ENCODE data around the gene OR4N5.

Gene OR4N5

GRCh38 chr14:20112321-20112720 is 26.3 kb upstream of the OR4N5 start:
- H4K8ac ChIP-seq (ENCODE audit: low read depth, low read length) = no peak overlapping the region
- H3K4ac ChIP-seq (ENCODE audit: low read depth, low read length) = no peak overlapping the region
- H3K4me1 ChIP-seq (ENCODE audit: control insufficient read depth, low read depth, low read length) = no peaks in the 10 kb centered on the region
- H4K5ac ChIP-seq (ENCODE audit: low read length) = no peak overlapping the region
- no peak overlapping the region for H3K18ac ChIP-seq (ENCODE audit: low read length)
- no CpG with 5 or more reads among the region's 3 CpGs for WGBS (ENCODE audit: extremely low coverage, insufficient coverage, low lambda C conversion rate)
- H2BK15ac ChIP-seq (replicated peaks; ENCODE audit: low read depth) = no peak overlapping the region
- H3K23ac ChIP-seq (ENCODE audit: low read length) = no peak overlapping the region
- no peak overlapping the region for H3K4me2 ChIP-seq (ENCODE audit: low read length)
- H3K36me3 ChIP-seq (ENCODE audit: control insufficient read depth, insufficient read depth, low read length) = no peaks in the 10 kb centered on the region
- H3K27me3 ChIP-seq (ENCODE audit: insufficient read depth, low read length, poor library complexity) = no peaks in the 10 kb centered on the region
- H3K9ac ChIP-seq (ENCODE audit: low read length) = no peak overlapping the region
- no peaks in the 10 kb centered on the region for H3K79me1 ChIP-seq (ENCODE audit: low read length)
- no peak overlapping the region for H2AK5ac ChIP-seq (ENCODE audit: low read length)
- DNase-seq = no peak
- no peak overlapping the region for H3K56ac ChIP-seq (ENCODE audit: low read length)
- no peak overlapping the region for H3K27ac ChIP-seq (ENCODE audit: low read depth, low read length)
- H2BK120ac ChIP-seq (ENCODE audit: low read depth, low read length) = no peak overlapping the region
- H3K4me3 ChIP-seq (ENCODE audit: low read length) = no peak overlapping the region
- H2BK5ac ChIP-seq (ENCODE audit: low read length) = no peak overlapping the region
- no peaks in the 10 kb centered on the region for H3K79me2 ChIP-seq (ENCODE audit: control insufficient read depth, insufficient read depth, low read length)

GRCh38 chr14:20116748-20117147 is 21.9 kb upstream of the OR4N5 start:
- Histone ChIP-seq H2BK5ac (ENCODE audit: low read length) (no peak overlapping the region), H3K36me3 (ENCODE audit: control insufficient read depth, insufficient read depth, low read length) (no peaks in the 10 kb centered on the region), H2AK5ac (ENCODE audit: low read length) (no peak overlapping the region), H4K8ac (ENCODE audit: low read depth, low read length) (no peak overlapping the region), H3K4me1 (ENCODE audit: control insufficient read depth, low read depth, low read length) (no peaks in the 10 kb centered on the region), H3K27me3 (ENCODE audit: insufficient read depth, low read length, poor library complexity) (no peaks in the 10 kb centered on the region), H2BK120ac (ENCODE audit: low read depth, low read length) (no peak overlapping the region), H3K23ac (ENCODE audit: low read length) (no peak overlapping the region), H3K4me3 (ENCODE audit: low read length) (no peak overlapping the region), H3K56ac (ENCODE audit: low read length) (no peak overlapping the region), H3K9ac (ENCODE audit: low read length) (no peak overlapping the region), H3K79me1 (ENCODE audit: low read length) (no peaks in the 10 kb centered on the region), H4K5ac (ENCODE audit: low read length) (no peak overlapping the region), H3K18ac (ENCODE audit: low read length) (no peak overlapping the region), H2BK15ac (replicated peaks; ENCODE audit: low read depth) (no peak overlapping the region), H3K4ac (ENCODE audit: low read depth, low read length) (no peak overlapping the region), H3K79me2 (ENCODE audit: control insufficient read depth, insufficient read depth, low read length) (no peaks in the 10 kb centered on the region), H3K27ac (ENCODE audit: low read depth, low read length) (no peak overlapping the region), H3K4me2 (ENCODE audit: low read length) (no peak overlapping the region)
- no CpG with 5 or more reads among the region's 1 CpG for WGBS (ENCODE audit: extremely low coverage, insufficient coverage, low lambda C conversion rate)
- no peak for DNase-seq

GRCh38 chr14:20118795-20119194 is 19.8 kb upstream of the OR4N5 start:
- peak; percentile 1 for DNase-seq
- Histone ChIP-seq H3K9ac (ENCODE audit: low read length) (no peak overlapping the region), H2BK5ac (ENCODE audit: low read length) (no peak overlapping the region), H3K4me1 (ENCODE audit: control insufficient read depth, low read depth, low read length) (no peaks in the 10 kb centered on the region), H3K56ac (ENCODE audit: low read length) (no peak overlapping the region), H3K23ac (ENCODE audit: low read length) (no peak overlapping the region), H4K8ac (ENCODE audit: low read depth, low read length) (no peak overlapping the region), H2AK5ac (ENCODE audit: low read length) (no peak overlapping the region), H3K4me3 (ENCODE audit: low read length) (no peak overlapping the region), H3K36me3 (ENCODE audit: control insufficient read depth, insufficient read depth, low read length) (no peaks in the 10 kb centered on the region), H3K79me2 (ENCODE audit: control insufficient read depth, insufficient read depth, low read length) (no peaks in the 10 kb centered on the region), H3K4ac (ENCODE audit: low read depth, low read length) (no peak overlapping the region), H3K27ac (ENCODE audit: low read depth, low read length) (no peak overlapping the region), H3K27me3 (ENCODE audit: insufficient read depth, low read length, poor library complexity) (no peaks in the 10 kb centered on the region), H3K18ac (ENCODE audit: low read length) (no peak overlapping the region), H4K5ac (ENCODE audit: low read length) (no peak overlapping the region), H3K79me1 (ENCODE audit: low read length) (no peaks in the 10 kb centered on the region), H2BK120ac (ENCODE audit: low read depth, low read length) (no peak overlapping the region), H3K4me2 (ENCODE audit: low read length) (no peak overlapping the region), H2BK15ac (replicated peaks; ENCODE audit: low read depth) (no peak overlapping the region)
- WGBS (ENCODE audit: extremely low coverage, insufficient coverage, low lambda C conversion rate) = no CpG with 5 or more reads among the region's 5 CpGs

DNA sequence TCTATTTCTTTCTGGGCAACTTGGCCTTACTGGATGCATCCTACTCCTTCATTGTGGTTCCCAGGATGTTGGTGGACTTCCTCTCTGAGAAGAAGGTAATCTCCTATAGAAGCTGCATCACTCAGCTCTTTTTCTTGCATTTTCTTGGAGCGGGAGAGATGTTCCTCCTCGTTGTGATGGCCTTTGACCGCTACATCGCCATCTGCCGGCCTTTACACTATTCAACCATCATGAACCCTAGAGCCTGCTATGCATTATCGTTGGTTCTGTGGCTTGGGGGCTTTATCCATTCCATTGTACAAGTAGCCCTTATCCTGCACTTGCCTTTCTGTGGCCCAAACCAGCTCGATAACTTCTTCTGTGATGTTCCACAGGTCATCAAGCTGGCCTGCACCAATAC is 5.3 kb downstream of the OR4N5 start:
- Histone ChIP-seq H3K23ac (ENCODE audit: low read length) (no peak overlapping the region), H3K4ac (ENCODE audit: low read depth, low read length) (no peak overlapping the region), H3K79me2 (ENCODE audit: control insufficient read depth, insufficient read depth, low read length) (no peaks in the 10 kb centered on the region), H2AK5ac (ENCODE audit: low read length) (no peak overlapping the region), H3K56ac (ENCODE audit: low read length) (no peak overlapping the region), H4K5ac (ENCODE audit: low read length) (no peak overlapping the region), H4K8ac (ENCODE audit: low read depth, low read length) (no peak overlapping the region), H3K79me1 (ENCODE audit: low read length) (no peaks in the 10 kb centered on the region), H3K27ac (ENCODE audit: low read depth, low read length) (no peak overlapping the region), H3K18ac (ENCODE audit: low read length) (no peak overlapping the region), H2BK5ac (ENCODE audit: low read length) (no peak overlapping the region), H3K4me1 (ENCODE audit: control insufficient read depth, low read depth, low read length) (no peaks in the 10 kb centered on the region), H3K27me3 (ENCODE audit: insufficient read depth, low read length, poor library complexity) (no peaks in the 10 kb centered on the region), H3K9ac (ENCODE audit: low read length) (no peak overlapping the region), H3K4me2 (ENCODE audit: low read length) (no peak overlapping the region), H3K4me3 (ENCODE audit: low read length) (no peak overlapping the region), H2BK15ac (replicated peaks; ENCODE audit: low read depth) (no peak overlapping the region), H2BK120ac (ENCODE audit: low read depth, low read length) (no peak overlapping the region), H3K36me3 (ENCODE audit: control insufficient read depth, insufficient read depth, low read length) (no peaks in the 10 kb centered on the region)
- DNase-seq = no peak
- no CpG with 5 or more reads among the region's 7 CpGs for WGBS (ENCODE audit: extremely low coverage, insufficient coverage, low lambda C conversion rate)

DNA sequence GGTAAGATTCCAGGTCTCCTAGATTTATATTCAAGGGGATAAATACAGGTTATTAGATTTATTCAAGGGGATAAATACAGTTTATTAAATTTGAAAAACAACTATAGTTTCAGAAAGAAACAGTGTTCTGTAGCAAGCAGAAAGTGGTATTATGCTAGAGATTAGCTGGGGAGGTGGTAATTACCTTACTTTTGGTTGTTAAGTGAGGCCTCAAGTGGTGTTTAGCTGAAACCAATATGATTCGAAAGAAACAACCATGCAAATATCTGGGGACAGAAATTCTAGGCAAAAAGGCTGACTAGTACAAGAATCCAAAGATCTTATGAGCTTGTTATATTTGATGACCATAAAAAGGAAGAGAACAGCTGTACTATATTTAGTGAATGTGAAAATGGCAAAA is 6.2 kb downstream of the OR4N5 start:
- no peak overlapping the region for H2BK120ac ChIP-seq (ENCODE audit: low read depth, low read length)
- no peak overlapping the region for H3K27ac ChIP-seq (ENCODE audit: low read depth, low read length)
- no peak overlapping the region for H4K5ac ChIP-seq (ENCODE audit: low read length)
- WGBS (ENCODE audit: extremely low coverage, insufficient coverage, low lambda C conversion rate) = no CpG with 5 or more reads among the region's 1 CpG
- no peaks in the 10 kb centered on the region for H3K27me3 ChIP-seq (ENCODE audit: insufficient read depth, low read length, poor library complexity)
- no peak overlapping the region for H3K4me3 ChIP-seq (ENCODE audit: low read length)
- H3K79me1 ChIP-seq (ENCODE audit: low read length) = no peaks in the 10 kb centered on the region
- DNase-seq = no peak
- no peak overlapping the region for H2BK5ac ChIP-seq (ENCODE audit: low read length)
- no peak overlapping the region for H2AK5ac ChIP-seq (ENCODE audit: low read length)
- H3K4ac ChIP-seq (ENCODE audit: low read depth, low read length) = no peak overlapping the region
- no peak overlapping the region for H3K9ac ChIP-seq (ENCODE audit: low read length)
- H3K18ac ChIP-seq (ENCODE audit: low read length) = no peak overlapping the region
- no peaks in the 10 kb centered on the region for H3K79me2 ChIP-seq (ENCODE audit: control insufficient read depth, insufficient read depth, low read length)
- no peak overlapping the region for H3K56ac ChIP-seq (ENCODE audit: low read length)
- H3K23ac ChIP-seq (ENCODE audit: low read length) = no peak overlapping the region
- no peaks in the 10 kb centered on the region for H3K4me1 ChIP-seq (ENCODE audit: control insufficient read depth, low read depth, low read length)
- H3K4me2 ChIP-seq (ENCODE audit: low read length) = no peak overlapping the region
- no peak overlapping the region for H4K8ac ChIP-seq (ENCODE audit: low read depth, low read length)
- no peak overlapping the region for H2BK15ac ChIP-seq (replicated peaks; ENCODE audit: low read depth)
- no peaks in the 10 kb centered on the region for H3K36me3 ChIP-seq (ENCODE audit: control insufficient read depth, insufficient read depth, low read length)

GRCh38 chr14:20164462-20164861 is 25.8 kb downstream of the OR4N5 start:
- Histone ChIP-seq H4K5ac (ENCODE audit: low read length) (no peak overlapping the region), H3K36me3 (ENCODE audit: control insufficient read depth, insufficient read depth, low read length) (no peaks in the 10 kb centered on the region), H2BK120ac (ENCODE audit: low read depth, low read length) (no peak overlapping the region), H4K8ac (ENCODE audit: low read depth, low read length) (no peak overlapping the region), H3K79me1 (ENCODE audit: low read length) (no peaks in the 10 kb centered on the region), H3K4me2 (ENCODE audit: low read length) (no peak overlapping the region), H3K56ac (ENCODE audit: low read length) (no peak overlapping the region), H2BK5ac (ENCODE audit: low read length) (no peak overlapping the region), H3K9ac (ENCODE audit: low read length) (no peak overlapping the region), H2AK5ac (ENCODE audit: low read length) (no peak overlapping the region), H3K27me3 (ENCODE audit: insufficient read depth, low read length, poor library complexity) (no peaks in the 10 kb centered on the region), H3K79me2 (ENCODE audit: control insufficient read depth, insufficient read depth, low read length) (no peaks in the 10 kb centered on the region), H2BK15ac (replicated peaks; ENCODE audit: low read depth) (no peak overlapping the region), H3K18ac (ENCODE audit: low read length) (no peak overlapping the region), H3K27ac (ENCODE audit: low read depth, low read length) (no peak overlapping the region), H3K4me3 (ENCODE audit: low read length) (no peak overlapping the region), H3K4ac (ENCODE audit: low read depth, low read length) (no peak overlapping the region), H3K23ac (ENCODE audit: low read length) (no peak overlapping the region), H3K4me1 (ENCODE audit: control insufficient read depth, low read depth, low read length) (no peaks in the 10 kb centered on the region)
- no peak for DNase-seq

Data from mesendoderm (in vitro differentiated cells).